ENCODE measurements around the gene TRAPPC2L.

TRAPPC2L gene

GRCh38 chr16:88910284-88911135 lies 53.6 kb downstream of the TRAPPC2L start:
- no peak for DNase-seq (ENCODE audit: low read depth)

- no peak for DNase-seq (ENCODE audit: low read depth)
These were observed 54.4 kb downstream of the TRAPPC2L start for GRCh38 chr16:88911136-88911945.

- no peak for DNase-seq (ENCODE audit: low read depth)
These were observed 55.0 kb downstream of the TRAPPC2L start for GRCh38 chr16:88911946-88912310.

Data from activated T-cell treated with anti-CD3 and anti-CD28 coated beads for 1 hour (primary cell).